Measurements from ENCODE around the gene CALML4.
A peak's percentile ranks its signal among the peaks of the same experiment; 100 is the strongest.

The CALML4 gene

DNA sequence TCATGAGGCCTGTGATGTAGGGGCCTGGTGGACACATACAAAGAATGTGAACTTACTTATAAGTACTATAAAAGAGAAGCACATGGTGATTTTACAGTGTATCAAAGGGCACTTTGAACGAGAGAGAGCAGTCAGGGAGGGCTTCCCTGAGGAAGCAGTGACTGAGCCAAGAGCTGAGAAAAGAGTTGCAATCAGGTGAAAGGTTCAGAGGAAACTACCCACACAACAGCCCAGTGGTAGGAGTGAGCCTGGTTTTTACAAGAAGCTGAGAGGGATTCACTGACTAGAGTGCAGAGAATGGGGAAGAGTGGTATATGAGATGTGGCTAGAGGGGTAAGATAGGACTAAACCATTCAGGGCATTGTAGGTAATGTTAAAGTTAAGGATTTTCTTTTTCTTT lies 57.1 kb downstream of the CALML4 start:
- DNase-seq (ENCODE audit: low spot score in 2 of 2) = no peak
- H3K36me3 Mint-ChIP-seq = peaks cover 25% of the 10 kb centered on the region
- no peaks in the 10 kb centered on the region for H3K27me3 Mint-ChIP-seq
- H3K27ac Mint-ChIP-seq = peak overlapping the region; percentile 30
- peaks cover 5% of the 10 kb centered on the region for H3K4me1 Mint-ChIP-seq
- H3K9me3 Mint-ChIP-seq = no peaks in the 10 kb centered on the region
- ATAC-seq (ENCODE audit: low read depth) = no peak
- no peak overlapping the region for H3K4me3 Mint-ChIP-seq

DNA sequence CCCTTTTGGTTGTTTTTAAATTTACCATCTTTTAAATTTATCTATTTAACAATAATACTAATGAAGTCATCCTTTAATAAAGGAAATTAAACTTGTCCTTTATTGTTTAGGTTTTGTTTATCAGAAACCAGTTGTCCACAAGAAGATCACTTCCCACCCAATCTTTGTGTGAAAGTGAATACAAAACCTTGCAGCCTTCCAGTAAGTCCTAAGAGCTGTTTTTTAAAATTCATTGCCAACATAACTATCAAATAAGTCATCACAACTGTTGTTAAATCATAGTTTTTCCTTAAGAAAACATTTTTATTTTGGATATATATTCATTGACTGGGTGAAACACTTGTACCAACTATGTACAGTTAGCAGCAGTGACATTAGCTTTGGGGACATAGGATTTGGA lies 59.4 kb downstream of the CALML4 start:
- H3K27me3 Mint-ChIP-seq = no peaks in the 10 kb centered on the region
- DNase-seq (ENCODE audit: low spot score in 2 of 2) = no peak
- peaks cover 5% of the 10 kb centered on the region for H3K4me1 Mint-ChIP-seq
- H3K27ac Mint-ChIP-seq = no peak overlapping the region
- no peak overlapping the region for H3K4me3 Mint-ChIP-seq
- peaks cover 21% of the 10 kb centered on the region for H3K36me3 Mint-ChIP-seq
- ATAC-seq (ENCODE audit: low read depth) = no peak
- no peaks in the 10 kb centered on the region for H3K9me3 Mint-ChIP-seq

DNA sequence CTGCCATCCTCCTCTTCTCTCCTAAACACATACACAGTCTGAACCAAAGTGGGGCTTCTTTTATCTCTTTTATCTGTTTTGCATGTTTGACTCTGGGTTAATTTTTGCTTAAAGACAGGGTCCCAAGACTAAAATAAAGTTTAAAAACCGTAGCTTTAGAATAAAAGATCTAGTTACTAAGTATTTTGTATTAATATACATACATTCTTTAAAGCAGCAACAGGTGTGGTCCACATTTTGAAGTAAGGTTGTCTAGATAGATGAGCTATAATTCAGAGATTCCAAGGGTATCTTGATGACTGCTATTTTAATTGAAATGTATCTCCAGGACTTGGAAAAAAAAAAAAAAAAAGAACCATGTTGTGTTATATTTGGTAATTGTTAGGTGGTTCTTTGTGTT lies 61.3 kb downstream of the CALML4 start:
- Mint-ChIP-seq H3K27ac (no peak overlapping the region), H3K36me3 (peaks cover 20% of the 10 kb centered on the region), H3K4me1 (peaks cover 9% of the 10 kb centered on the region), H3K9me3 (no peaks in the 10 kb centered on the region), H3K4me3 (no peak overlapping the region), H3K27me3 (no peaks in the 10 kb centered on the region)
- no peak for ATAC-seq (ENCODE audit: low read depth)
- DNase-seq (ENCODE audit: low spot score in 2 of 2) = no peak

- Mint-ChIP-seq H3K36me3 (peaks cover 20% of the 10 kb centered on the region), H3K4me1 (peaks cover 10% of the 10 kb centered on the region), H3K27ac (no peak overlapping the region), H3K27me3 (no peaks in the 10 kb centered on the region), H3K4me3 (no peak overlapping the region), H3K9me3 (no peaks in the 10 kb centered on the region)
- DNase-seq (ENCODE audit: low spot score in 2 of 2) (no peak), ATAC-seq (ENCODE audit: low read depth) (no peak)
Observed at GRCh38 chr15:68143129-68143528, 62.0 kb downstream of the CALML4 start.
